ENCODE measurements around the gene TMPRSS2.

The TMPRSS2 gene

DNA sequence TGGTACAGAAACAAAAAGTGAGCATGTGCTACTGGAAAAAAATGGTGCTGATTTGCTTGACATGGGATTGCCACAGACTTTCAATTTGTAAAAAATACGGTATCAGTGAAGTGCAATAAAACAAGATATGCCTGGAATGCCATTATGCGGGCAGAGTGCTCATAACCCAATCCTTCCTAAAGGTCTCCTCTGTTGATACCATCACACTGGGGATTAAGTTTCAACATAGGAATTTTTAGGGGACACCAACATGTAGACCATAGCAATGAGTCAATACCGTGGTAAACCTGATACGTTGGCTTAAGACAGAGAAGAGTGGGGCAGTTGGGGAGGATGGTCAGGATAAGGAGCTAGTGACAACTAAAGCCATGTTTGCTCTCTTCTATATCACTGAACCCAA, 61.4 kb downstream of the TMPRSS2 start:
- no peak for DNase-seq

DNA sequence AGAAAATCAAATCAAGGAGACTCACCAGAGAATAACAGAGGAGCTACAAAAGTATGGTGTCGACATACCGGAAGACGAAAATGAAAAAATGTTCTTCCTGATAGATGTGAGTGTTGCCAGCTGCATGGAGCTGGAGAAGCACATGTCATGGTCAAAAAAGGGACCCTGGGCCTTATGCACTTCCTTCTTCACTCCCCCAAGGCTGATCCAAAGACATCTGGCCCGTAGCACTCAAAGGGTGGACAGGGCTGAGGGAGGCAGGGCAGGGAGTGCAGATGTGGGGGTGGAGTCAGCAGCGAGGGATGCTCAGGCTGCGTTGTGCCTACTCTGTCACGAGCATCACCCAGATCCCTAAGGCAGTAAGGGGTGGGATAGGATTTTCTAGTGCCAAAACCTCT, 62.5 kb downstream of the TMPRSS2 start:
- DNase-seq, result no peak

DNA sequence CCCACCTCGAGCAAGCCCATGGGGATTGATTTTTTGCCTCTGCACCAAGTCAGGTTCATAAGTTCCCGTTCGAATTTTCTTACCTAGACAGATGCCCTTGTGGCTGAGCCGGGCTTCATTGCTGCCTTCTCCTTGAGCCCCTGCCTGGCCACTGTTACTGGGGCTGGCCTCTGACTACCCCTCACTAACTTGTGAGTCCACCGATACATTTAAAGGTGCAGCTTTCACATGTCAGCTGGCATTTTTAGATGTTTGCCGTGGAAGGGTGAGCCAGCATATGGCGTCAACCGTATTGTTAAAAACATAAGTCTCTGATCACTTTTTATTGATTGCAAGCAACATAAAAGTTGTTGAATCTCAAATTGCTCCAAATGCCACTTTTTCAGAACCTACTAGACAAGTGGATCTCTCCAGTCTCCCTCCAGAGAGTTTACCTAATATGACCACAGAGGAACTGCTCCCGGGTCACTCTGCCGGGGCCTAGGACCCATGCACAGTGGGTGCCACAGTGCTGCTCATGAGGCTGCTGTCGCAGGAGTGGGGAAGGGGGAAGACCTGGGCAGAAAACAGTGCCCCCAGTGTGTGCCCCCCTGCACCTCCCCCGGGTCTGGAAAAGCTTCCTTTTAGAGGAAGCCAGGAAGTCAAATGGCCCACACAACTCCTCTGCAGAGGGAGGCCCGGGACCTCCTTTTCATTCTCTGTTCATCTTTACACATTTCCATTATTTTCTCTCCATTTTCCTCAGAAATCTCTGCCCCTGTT, 63.1 kb downstream of the TMPRSS2 start:
- no peak for DNase-seq

DNA sequence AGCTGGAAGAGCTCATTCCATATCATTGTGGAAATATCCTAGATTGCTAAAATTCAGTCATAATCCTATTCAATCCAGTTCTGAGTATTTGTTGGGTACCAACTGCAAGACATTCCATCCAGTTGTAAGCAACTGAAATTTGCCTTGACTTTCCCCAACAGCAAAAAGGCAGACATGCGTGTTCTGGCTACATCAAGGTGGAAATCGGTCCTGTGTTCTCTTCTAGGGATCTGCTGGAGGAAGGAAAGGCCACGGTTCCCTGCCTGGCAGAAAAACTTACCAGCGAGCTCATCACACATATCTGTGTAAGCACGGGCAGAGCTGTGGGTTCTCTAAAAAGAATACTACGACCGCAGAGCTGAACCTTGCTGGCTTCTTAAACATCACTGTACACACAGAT, 64.4 kb downstream of the TMPRSS2 start:
- no peak for DNase-seq

DNA sequence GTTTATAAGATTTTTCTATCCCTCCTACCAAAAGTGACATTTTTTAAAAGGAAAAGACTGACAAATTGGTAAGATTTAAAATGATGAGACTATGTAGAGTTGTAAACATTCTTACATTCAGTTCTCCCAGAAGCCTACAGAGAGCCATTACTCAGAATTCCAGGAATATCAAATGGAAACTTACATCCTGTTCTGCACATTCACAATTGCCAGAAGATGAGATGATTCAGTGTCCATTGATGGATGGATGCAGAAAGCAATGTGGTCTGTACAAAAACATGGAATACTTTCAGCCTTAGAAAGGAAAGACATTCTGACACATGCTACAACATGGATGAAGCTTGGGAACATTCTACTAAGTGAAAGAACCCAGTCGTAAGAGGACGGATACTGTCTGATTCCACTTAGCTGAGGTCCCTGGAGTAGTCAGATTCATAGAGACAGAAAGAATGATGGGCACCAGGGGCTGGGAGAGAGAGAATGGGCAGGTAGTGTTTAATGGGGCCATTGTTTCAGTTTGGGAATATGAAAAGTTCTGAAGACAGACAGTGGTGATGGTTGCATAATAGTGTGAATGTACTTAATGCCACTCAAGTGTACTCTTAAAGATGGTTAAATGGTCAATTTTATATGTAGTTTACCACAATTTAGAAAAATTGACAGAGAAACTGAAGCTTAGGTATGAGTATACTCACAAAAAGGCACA, 65.3 kb downstream of the TMPRSS2 start:
- DNase-seq, result no peak

DNA sequence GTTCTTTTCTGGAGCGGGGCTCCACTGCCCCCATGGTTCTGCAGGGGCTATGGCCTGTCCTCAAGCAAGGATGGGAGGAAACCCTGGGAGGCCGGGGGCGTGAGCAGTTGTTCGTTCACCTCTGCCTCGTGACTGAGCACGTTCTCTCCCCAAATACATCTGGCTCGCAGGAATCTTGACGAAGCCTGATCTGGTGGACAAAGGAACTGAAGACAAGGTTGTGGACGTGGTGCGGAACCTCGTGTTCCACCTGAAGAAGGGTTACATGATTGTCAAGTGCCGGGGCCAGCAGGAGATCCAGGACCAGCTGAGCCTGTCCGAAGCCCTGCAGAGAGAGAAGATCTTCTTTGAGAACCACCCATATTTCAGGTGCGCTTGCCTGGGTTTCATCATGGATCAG, 66.4 kb downstream of the TMPRSS2 start:
- DNase-seq, result no peak

DNA sequence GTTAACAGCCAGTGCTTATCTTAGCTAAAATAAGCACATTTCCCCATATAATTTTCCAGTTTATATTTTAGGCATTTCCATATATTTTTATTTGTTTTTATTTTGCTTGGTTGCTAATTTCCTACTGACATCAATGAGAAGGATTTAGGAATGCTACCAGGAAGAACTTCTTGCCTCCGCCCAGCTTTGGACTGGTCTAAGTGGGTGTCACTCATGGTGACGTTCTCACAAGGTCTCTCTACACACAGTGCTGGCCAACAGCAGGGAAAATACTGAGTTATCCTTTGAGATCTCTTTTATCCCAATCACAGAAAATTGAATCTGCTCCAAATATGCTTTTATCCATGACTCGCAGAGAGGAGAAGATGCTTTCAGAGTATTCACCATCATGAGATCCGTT, 68.7 kb downstream of the TMPRSS2 start:
- DNase-seq, result no peak

DNA sequence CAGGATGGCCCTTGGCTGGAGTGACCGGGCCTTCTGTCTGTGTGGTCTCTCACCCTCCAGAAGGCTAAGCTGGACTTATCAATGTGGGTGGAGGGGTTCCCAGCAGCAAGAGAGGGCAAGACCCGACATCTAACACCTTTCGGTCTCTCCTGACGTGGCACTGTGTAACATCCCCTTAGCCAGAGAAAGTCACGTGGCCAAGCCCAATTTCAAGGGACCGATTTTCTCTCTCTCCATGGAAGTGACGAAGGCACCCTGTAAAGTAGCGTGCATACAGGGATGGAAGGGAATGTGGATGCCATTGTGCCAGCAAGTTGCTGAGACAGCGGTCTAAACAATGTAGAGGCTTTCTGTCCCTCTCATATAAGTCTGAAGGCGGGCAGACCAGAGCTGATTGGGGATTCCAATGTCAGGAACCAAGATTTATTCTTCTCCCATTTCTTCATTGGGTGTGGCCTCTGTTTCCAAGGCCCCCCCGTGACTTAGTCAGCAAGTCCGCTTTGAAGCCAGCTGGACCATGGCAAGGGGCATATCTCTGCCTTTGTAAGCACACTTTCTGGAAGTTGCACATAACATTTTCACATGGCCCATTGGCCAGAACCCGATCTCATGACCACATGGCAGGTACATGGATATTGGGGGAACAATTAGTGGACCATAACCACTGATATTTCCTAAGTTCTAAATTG, 69.4 kb downstream of the TMPRSS2 start:
- DNase-seq, result no peak

DNA sequence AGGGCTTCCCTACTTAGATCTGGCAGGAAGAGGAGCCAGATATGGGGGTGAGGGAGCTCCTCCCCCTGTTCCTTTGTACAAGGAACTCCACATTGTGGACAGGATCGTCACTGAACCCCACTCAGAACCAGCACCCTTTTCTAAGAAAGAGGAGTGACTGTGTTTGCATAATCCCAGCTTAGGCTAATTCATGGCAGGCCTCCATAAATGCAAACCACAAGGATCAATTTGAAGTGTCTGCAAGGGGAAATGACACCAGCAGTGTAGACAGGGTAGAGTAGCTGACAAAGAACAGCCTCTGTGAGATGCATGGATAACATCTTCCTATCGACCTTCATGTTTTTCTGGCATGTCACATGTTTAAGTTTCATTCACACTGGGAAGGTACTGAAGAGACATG, 70.2 kb downstream of the TMPRSS2 start:
- DNase-seq, result no peak

DNA sequence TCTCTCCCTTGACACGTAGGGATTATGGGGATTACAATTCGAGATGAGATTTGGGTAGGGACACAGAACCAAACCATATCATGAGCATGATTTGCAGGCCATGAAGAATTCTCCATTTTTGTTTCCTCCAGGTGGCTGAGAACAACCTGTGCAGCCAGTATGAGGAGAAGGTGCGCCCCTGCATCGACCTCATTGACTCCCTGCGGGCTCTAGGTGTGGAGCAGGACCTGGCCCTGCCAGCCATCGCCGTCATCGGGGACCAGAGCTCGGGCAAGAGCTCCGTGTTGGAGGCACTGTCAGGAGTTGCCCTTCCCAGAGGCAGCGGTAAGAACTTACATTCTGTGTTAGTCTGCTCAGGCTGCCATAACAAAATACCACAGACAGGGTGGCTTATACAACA, 72.3 kb downstream of the TMPRSS2 start:
- no peak for DNase-seq

DNA sequence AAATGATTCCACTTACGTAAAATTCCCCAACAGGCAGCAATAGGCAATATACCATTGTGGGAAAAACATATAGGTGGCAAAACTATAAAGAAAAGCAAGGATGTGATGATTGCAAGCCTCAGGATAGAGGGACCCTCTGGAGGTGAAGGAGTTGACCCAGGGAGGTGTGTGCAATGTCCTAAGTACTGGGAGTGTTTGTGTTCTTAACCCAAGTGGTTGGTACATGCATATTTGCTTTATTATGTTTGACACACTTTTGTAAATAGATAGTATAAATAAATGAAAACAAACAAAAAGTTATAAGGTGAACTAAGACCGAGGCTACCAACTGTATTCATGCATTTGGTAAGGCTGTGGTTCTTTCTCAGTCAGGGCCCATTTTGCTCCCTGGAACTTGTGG, 74.4 kb downstream of the TMPRSS2 start:
- DNase-seq, result no peak

DNA sequence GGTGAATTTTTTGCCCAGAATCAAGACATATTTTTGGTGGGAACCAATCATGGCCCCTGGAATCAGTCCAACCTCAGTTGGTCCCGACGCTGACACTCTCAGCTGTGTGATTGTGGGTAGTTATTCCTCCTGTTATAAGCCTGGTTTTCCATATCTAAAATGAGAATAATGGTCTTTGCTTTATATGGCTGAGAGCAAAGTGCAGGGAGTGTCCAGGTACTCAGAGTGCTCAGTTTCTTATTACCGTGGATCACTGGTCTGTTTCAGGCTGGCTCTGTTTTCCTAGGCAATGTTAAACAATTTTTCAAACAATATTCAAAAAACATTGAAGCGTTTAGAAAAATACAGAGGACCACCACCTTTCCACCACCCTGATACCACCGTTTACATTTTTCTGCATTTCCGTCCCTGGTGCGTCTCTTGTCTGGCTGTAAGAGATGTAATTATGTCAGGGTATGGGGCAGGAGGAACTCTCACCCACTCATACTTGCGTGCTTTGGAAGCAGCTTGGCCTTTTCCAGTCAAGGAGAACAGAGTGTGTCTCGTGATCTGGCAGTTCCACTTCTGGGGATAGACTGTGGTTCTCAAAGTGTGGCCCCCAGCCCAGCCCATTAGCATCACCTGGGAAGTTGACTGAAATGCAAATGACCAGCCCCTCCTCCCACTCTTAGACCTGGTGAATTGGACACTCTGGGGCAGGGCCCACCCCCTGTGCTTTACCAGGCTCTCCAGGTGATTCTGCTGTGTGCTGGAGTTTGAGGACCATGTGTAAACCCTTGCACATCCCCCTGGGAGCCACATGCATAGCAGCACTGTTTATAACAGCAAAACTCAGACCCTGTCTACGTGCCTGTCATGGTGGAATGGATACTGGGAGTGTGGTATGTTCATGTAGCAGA, 75.1 kb downstream of the TMPRSS2 start:
- DNase-seq, result no peak

DNA sequence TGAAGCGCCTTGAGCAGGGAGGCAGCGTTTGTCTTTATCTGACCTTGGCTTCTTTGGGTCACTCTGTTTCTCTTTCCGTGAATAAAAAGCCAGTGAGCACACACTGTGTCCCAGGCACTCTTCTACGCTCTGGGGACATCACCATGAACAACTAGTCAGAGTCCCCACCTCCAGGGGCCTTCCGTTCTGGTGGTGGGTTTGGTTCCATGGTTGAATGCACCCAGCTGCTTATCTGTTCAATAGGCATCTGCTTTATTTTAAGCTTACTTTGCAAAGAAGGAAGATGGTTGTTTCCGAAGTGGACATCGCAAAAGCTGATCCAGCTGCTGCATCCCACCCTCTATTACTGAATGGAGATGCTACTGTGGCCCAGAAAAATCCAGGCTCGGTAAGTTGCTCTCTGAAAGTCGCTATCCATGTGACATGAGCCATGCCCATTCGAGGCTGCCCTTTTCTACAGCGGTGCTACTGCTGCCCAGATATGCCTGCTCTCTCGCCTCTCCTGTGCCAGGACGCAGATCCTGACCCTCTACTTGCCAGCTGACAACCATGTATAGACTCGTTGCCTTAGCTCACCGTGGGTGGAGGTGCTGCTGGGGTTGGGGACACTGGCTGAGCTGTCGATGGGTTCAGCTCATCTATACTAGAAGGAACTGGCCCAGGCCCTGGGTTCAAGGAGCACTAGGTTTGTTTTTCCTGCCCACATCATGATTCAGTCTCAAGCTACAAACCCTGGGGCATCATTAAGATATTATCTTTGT, 76.0 kb downstream of the TMPRSS2 start:
- DNase-seq, result no peak

DNA sequence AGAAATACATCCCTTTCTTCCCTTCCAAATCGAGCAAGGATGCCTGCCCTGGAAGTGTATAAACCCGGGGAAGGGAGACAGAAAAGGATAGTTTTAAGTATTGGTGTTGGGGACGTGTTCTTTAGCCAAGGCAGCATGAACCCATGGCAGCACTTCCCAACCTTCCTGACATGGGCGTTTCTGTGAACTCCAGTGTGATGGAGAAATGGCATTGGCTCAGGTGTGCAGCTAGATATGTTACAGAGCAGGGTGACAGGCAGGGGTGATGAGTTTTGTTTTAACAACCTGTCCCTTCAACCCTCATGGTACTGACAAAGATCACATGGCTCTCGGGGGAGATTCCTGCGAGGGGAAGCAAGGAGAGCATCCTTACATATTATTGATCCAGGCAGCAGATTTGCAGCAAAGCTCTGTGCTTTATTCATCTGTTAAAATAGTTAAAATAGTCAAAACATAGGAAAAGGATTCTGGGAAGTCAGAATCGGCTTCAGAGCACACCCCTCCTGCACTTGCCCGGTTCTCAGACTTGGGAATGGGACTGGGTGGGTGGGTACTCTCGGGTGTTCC, 78.0 kb downstream of the TMPRSS2 start:
- no peak for DNase-seq

DNA sequence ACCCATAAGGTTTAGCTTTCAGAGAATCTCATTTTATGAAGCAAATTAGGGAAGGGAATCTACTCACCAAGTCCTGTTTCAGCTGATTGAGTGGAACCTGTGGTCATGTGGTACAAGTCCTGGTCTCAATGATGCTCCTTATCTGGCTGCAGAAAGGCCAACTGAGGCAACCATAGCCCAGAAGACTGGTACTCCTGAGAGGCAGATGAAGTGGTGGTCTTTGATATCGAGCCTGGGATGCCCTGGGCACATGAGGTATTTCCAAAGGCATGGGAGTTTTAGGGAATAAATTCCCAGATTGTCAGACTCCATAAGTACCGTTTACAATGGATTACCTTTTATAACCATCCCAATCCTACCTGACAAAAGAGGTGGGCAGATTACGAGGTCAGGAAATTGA, 78.7 kb downstream of the TMPRSS2 start:
- DNase-seq, result no peak

DNA sequence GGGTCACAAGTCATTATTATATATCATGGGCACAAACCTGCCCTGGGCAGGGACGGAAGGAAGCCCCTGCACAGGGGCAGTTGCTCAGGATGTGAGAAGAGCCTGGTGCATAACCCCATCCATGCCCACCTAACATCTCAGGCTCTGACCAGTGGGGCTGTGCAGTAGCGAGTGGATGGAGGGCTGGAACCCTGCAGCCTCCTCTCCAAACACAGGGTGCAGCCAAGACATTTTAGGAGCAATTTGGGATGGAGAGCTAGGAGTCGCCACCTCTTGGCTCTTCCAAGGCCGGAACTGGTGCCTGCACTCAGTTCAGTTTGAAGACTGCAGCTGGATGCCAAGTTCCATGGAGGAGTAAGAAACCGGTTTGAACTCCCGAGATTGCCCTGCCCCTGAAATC, 79.1 kb downstream of the TMPRSS2 start:
- no peak for DNase-seq

DNA sequence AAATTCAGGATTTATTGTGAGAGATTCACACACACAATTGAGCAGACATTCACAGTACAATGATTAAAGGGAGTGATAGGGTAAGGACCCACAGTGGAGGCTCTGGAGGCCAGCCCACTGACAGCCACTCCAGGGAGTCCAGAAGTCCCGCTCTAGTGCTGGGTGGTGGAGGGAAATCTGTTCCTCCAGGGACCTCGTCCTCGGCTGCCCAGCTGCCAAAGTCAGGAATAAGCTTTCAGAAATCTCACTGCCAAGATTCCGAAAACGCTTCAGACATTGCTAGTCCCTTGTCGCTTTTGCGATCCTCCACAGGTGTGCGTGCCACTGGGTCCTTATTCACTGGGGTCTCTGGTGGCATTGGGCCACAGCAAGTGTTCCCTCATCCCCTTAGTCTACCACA, 79.6 kb downstream of the TMPRSS2 start:
- no peak for DNase-seq

DNA sequence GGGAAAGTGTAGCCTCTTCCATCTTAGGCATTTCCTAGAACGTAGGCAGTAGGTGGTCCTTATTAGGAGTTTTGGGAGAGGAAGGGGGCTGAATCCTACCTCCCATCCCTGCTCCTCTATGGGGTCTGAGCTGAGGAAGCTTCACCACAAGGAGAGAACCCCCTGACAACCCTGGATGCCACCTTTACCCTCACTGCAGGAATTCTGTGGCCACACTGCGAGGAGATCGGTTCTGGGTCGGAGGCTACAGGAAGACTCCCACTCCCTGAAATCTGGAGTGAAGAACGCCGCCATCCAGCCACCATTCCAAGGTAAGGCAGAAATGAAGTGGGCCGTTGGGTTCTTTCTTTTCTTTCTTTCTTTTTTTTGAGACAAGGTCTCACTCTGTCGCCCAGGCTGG, 80.4 kb downstream of the TMPRSS2 start:
- no peak for DNase-seq

DNA sequence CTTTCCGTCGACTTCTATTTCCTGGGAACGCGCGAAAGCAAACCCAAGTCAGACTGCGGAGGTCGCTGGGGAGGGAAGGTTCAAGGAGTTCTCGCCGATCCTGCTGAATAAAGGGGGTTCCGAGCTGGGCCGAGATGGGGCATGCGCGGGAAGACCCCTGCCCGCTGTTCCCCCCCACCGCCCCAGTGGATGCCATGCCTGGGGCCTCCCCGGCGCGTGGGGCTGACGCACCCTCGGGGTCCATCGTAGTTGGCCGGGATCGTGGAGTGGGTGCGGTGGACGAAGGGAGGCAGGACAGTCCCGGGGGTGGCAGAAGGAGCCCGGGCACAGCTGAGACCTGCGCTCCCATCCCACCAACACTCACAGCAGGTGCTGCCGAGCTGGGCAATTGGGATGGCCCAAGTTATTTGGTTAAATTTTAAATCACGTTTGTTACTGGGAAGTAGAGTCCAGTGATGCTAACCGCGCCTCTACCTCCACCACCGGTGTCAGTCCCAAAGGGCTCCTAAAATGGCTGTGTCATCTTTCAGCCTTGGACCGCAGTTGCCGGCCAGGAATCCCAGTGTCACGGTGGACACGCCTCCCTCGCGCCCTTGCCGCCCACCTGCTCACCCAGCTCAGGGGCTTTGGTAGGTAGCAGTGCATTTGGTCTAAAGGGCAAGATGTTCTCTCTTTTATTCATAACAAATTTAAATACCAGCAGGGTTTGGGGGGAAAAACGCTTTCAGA, 81.1 kb downstream of the TMPRSS2 start:
- DNase-seq, result peak; percentile 24

DNA sequence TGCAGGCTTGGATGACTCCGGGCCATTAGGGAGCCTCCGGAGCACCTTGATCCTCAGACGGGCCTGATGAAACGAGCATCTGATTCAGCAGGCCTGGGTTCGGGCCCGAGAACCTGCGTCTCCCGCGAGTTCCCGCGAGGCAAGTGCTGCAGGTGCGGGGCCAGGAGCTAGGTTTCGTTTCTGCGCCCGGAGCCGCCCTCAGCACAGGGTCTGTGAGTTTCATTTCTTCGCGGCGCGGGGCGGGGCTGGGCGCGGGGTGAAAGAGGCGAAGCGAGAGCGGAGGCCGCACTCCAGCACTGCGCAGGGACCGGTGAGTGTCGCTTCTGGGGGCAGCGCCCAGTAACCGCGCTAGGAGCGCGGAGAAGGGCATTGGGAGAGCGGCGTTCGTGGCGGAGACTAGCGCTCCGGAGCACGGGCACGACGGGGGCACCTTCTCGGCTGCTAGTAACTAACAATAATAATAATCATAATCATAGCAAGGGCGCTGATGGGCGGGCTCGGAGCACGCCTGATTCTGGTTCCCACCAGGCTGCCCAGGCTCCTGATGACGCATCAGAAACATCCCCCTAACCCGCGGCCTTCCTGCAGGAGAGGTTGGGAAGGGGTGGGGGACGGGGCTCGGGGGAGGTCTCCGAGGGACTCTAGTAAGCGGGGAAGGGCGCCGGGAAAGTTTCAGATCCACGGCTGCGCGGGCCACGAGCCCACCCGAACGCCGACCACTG, 81.8 kb downstream of the TMPRSS2 start, which contains the start of gene MX1:
Gene MX1 (plus strand): TSS at position 286 of the 722 bp plus-strand sequence. CDS start 5,832 bp downstream, outside the sequence.
- peak; percentile 92 for DNase-seq

Measured in CD4-positive, alpha-beta T cell treated with Interleukin-6 for 4 hours (primary cell).